ENCODE data around the gene KLHL28.

KLHL28 gene

GRCh38 chr14:44959538-44959937 is 2.2 kb downstream of the KLHL28 start:
- no peak for DNase-seq

DNA sequence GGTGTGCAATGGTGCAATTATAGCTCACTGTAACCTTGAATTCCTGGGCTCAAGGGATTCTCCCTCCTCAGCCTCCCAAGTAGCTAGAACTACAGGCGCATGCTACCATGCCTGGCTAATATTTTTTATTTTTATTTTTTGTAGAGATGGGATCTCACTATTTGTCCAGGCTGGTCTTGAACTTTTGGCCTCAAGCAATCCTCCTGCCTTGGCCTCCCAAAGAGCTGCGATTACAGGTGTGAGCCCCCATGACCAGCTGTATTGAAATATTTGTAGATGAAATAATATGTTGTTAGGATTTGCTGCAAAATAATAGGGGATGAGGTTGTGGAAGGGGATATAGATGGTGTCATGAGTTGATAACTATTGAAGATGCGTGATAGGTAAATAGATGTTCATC is 4.9 kb downstream of the KLHL28 start:
- no peak for DNase-seq

- DNase-seq = no peak
Observed at GRCh38 chr14:44955528-44955927, 6.2 kb downstream of the KLHL28 start.

DNA sequence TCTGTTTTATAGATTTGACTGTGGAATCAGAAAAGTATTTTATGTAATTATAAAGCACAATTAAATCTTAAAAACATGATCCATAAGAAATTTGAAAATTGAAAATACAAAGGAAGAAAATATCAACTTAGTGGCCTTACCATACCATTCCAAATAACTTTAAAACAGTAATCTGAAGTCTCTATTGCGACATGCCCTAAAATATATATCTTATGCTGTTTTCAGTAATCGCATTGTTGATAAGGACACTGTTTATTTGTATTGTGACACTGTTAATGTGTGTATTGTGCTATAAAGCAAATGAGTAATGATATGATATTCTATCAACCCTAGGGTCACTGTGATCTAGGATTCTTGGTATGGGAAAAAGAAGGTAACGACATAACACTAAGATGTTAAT is 7.0 kb downstream of the KLHL28 start:
- no peak for DNase-seq

DNA sequence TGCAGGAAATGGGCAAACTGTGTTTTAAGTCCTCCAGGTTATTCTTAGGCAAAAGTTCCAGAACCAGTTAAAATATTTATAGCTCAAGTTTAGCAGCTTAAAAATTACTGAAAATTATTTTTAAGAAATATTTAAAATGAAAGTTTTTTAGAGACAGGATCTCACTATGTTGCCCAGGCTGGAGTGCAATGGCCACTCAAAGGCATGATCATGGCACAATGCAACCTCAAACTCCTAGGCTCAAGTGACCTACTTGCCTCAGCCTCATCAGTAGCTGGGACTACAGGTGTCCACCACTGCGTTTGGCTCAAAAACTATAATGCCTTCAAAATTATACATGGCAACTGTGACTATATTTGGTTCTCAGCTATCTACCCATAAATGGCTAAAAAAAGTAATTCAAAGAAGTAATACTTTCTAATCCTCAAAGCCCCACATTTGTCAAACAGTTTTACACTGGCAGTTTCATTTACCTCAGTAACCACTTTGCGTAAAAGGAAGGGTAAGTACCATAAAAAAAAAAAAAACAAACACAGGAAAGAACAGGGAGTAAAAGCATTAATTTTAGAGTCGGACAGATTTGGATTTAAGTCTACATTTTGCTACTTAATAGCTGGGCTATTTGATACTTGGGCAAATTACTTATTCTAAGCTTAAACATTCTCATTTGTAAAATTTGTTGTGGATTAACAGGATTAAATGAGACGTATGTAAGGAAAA is 9.2 kb downstream of the KLHL28 start:
- DNase-seq = no peak

- DNase-seq = no peak
Observed at GRCh38 chr14:44951051-44951450, 10.7 kb downstream of the KLHL28 start.

DNA sequence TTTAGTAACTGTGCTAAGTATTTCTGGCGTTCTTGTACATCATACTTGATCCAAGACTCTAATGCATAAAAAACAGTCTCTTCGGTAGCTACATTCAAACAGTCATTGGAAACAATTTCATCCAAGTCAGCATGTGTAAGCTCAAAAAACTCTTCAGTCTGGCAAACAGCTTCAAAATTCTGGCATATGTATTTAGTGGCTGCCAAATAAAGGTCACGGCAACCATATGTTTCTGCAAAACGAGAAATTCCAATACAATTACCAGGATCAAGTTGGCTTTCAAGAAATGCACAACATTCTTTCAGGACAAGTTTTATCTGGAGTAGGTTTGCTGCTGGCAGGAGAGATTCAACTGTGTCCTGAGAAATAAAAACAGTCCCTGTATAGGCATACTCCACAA is 16.5 kb downstream of the KLHL28 start:
- no peak for DNase-seq

GRCh38 chr14:44944107-44944506 is 17.6 kb downstream of the KLHL28 start:
- no peak for DNase-seq

- DNase-seq = no peak
Observed at GRCh38 chr14:44942436-44942835, 19.3 kb downstream of the KLHL28 start.

DNA sequence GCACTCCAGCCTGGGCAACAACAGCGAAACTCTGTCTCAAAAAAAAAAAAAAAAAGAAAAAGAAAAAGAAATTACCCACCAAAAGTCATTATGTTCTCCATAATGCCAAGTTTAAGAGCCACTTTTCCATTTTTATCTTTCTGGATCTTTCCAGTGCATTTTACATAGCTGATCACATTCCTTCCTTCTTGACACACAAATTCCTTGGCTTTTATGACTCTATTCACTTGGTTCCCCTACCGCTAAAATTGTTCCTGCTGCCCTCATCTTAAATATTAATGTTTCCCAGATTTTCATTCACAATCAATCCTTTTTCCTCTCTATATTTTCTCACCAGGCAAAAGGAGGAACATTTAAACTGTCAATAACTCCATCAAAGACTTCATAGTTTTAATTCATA is 20.2 kb downstream of the KLHL28 start:
- DNase-seq = no peak

GRCh38 chr14:44940944-44941343 is 20.8 kb downstream of the KLHL28 start:
- DNase-seq = no peak

- DNase-seq = no peak
Observed at GRCh38 chr14:44940211-44940610, 21.5 kb downstream of the KLHL28 start.

DNA sequence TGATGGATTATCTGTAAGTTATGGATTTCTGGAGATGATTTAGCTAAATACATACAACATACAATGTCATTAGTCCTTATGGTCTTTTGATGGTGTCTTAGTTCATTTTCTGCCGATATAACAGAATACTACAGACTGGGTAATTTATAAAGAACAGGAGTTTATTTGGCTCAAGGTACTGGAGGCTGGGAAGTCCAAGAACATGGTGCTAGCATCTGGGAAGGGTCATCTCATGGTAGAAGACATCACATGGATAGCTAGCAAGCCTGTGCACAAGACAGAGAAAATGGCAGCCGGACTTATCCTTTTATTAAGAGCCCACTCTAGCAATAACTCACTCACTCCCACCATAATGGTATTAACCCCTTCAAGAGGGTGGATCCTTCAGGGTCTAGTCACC is 24.2 kb downstream of the KLHL28 start:
- DNase-seq = no peak

DNA sequence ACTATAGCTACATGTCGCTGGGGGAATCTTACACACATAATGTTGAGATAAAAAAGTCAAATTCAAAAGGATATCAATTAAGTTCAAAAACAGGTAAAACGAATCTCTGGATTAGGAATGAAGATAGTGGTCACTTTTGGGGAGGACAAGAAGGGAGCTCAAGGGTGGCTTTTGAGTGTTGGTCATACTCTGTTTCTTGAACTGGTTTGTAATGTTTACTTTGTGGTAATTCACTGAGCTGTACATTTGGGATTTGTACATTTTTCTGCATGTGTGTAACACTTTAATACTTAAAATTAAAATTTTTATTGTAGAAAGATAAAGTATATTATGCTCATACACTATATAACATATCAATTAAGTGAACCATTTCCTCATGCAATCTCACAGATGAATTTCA is 26.6 kb downstream of the KLHL28 start:
- DNase-seq = no peak

DNA sequence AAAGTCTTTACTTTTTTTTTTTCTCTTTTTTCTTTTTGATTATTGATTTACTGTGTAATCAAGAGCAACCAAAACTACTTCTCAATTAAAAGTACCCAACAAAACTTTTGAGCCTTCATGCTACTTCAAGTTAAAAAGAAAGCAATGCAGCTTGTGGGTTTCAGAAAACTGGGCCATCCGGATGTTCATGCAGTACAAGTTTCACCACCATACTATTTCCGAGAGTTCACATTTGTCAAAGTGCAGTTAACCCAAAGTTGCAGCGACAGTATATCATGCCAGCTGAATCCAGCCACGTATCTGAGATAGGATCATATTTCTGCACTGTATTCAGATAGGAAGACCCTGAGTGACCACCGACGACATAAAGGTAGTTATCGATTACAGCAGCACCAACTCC is 33.0 kb downstream of the KLHL28 start:
- DNase-seq = no peak

DNA sequence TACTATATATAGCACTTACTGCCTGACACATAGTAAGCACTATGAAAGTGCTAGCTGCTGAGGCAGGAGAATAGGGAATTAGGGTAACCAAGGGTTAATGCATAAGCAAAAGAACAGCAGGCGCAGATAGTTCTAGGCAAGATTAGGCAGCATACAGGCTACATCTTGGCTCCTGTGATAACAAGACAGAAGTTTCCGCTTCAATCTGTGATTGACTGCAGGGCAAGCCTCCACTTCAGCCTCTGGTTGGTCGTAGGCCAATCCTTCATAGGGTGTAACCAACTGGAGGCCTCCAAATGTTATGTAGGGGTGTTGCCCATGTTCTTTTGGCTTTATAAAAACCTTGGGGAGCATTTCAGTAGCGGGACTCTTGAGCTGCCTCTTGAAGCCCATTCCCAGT is 46.9 kb downstream of the KLHL28 start:
- DNase-seq = no peak

DNA sequence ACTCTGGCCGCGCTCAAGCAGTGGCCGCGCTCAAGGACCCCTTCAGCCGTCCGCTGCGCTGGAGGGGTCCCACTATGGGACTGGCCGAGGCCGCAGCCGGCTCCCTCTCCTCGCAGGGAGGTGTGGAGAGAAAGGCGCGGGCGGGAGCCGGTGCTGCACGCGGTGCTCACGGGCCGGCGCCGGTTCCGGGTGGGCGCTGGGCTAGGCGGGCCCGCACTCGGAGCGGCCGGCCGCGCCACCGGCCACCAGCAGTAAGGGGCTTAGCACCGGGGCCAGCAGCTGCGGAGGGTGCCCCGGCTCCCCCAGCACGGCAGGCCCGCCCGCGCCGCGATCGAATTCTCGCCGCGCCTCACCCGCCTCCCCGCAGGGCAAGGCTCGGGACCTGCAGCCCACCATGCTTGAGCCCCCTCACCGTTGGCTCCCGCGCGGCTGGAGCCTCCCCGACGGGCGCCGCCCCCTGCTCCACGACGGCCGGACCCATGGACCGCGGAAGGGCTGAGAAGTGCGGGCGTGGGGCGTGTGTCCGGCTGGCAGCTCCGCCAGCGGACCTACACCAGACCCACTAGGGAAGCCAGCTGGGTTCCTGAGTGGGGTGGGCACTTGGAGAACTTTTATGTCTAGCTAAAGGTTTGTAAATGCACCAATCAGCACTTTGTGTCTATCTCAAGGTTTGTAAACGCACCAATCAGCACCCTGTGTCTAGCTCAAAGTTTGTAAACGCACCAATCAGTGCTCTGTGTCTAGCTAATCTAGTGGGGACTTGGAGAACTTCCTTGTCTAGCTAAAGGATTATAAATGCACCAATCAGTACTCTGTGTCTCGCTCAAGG is 49.5 kb downstream of the KLHL28 start:
- DNase-seq = no peak

DNA sequence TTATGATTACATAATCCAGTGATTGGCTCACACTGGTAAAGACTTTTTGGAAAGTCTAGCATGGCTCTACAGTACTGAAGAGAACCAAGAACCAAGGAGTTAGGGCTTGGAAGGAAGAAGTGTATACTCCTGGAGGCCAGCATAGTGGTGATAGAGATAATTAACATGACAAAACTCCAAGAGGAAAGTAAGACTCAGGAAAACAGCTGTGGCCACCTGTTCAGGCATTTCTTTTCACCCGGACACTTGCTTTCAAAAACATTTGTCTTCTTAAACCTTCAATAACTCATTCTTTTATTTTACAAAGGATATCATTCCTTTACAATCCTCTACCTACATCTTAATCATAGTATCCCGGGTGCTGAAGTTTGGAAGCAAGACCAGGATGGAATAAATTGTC is 50.9 kb downstream of the KLHL28 start:
- no peak for DNase-seq

- DNase-seq = no peak
Observed at GRCh38 chr14:44901696-44902095, 60.1 kb downstream of the KLHL28 start.

GRCh38 chr14:44898551-44898950 is 63.2 kb downstream of the KLHL28 start:
- DNase-seq = no peak

DNA sequence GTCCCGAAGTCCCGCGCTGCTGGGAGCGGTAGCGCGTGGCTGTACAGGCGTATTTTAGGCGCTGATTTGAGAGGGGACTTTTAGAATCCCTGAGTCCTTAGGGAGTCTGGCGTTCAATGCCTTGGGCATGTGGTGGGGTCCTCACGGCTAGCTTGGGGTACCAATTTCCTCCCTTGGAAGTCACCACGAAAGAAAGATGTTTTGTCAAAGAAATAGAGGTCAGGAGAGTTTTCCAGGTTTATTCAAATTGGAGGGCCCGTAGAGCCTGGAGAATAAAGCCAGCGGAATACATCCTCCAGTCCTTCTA is 63.9 kb downstream of the KLHL28 start:
- DNase-seq = peak; percentile 22

DNA sequence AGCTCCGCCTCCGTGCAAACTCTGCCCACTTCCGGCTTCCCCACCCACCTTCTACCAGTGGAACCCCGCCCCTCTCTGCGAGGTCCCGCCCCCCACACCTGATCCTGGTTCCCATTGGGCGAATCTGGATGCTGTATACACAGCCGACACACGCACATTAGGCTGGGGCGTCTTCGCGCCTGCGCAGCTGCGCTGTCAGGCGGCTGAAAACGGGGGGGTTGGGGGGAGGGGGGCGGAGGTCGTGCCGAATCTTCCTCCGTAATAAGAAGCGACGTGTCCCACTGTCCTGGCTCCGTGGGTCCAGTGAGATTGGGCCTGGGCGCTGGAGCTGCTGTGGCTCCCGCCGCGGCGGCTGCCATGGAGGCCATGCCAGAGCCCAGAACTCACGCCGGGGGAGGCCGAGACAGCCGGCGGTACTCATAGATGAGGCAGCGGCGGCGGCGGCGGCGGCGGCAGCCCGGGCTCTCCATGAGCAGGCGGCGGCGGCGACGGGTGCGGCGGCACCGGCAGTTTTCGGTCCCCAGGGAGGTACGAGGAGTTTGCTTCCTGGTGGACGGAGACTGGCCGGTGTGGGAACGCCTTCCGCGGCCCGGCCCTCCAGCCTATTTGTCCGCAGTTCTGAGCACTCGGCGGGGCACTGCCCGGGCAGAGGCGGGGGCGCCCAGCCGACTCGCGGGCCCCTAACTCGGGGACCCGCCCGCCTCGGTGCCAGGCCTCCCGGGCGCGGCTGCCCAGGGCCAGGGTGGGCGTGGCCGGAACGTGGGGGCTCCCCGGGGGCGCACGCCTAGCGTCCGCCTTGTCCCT is 64.5 kb downstream of the KLHL28 start:
- DNase-seq = peak; percentile 93

DNA sequence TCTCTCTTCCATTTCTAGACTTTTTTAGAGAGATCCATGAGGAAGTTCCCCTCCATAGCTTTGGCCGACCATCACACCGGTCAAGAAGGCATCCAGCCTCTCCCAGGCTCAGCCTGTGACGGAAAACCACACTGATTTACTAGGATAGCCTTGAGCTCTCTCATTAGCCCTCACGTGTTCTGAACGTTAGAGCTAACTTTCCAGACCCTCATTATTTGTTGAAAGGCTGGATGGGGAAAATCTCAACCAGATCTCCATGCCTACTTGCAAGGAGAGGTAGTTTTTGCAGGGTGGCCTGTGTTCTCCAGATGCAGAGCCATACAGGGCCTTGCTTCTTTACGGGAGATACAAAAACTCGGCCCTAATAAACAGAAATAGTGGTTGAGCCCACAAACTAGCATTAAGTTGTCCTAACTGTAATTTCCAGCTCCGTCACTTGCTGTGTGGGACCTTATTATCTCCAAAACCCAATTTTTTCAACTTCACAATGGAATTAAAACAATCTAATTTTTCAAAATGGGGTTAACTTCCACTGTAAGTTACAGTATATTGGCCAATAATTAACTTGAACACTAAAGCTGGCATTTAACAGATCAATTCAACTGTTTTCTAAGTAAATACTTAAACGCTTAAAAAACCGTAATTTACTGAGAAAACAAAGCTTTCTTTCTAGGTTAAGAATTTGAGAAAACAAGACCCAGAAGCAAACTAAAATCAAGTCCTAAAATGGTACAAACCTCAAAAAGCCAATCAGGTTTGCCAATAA is 65.3 kb downstream of the KLHL28 start:
- DNase-seq = no peak
